ENCODE results near the gene OGFRL1.

Gene OGFRL1

GRCh38 chr6:71299541-71300470, 11.2 kb downstream of the OGFRL1 start:
- Mint-ChIP-seq H3K27ac (no peak overlapping the region), H3K9me3 (ENCODE audit: low read depth) (no peaks in the 10 kb centered on the region), H3K36me3 (peaks cover 21% of the 10 kb centered on the region)

GRCh38 chr6:71300561-71301168, 12.1 kb downstream of the OGFRL1 start:
- Mint-ChIP-seq H3K36me3 (peaks cover 21% of the 10 kb centered on the region), H3K27ac (no peak overlapping the region), H3K4me1 (ENCODE audit: low read depth) (no peaks in the 10 kb centered on the region), H3K9me3 (ENCODE audit: low read depth) (no peaks in the 10 kb centered on the region), H3K27me3 (no peaks in the 10 kb centered on the region), H3K4me3 (no peak overlapping the region)

More at GRCh38 chr6:71299541-71300470, 11.2 kb downstream of the OGFRL1 start:
- H3K27me3 Mint-ChIP-seq = no peaks in the 10 kb centered on the region
- no peak overlapping the region for H3K4me3 Mint-ChIP-seq
- no peaks in the 10 kb centered on the region for H3K4me1 Mint-ChIP-seq (ENCODE audit: low read depth)

GRCh38 chr6:71301546-71301945, 12.9 kb downstream of the OGFRL1 start:
- H3K27ac Mint-ChIP-seq = no peak overlapping the region
- H3K4me1 Mint-ChIP-seq (ENCODE audit: low read depth) = no peaks in the 10 kb centered on the region
- no peaks in the 10 kb centered on the region for H3K9me3 Mint-ChIP-seq (ENCODE audit: low read depth)
- no peaks in the 10 kb centered on the region for H3K27me3 Mint-ChIP-seq
- H3K36me3 Mint-ChIP-seq = peaks cover 24% of the 10 kb centered on the region
- no peak overlapping the region for H3K4me3 Mint-ChIP-seq

GRCh38 chr6:71309656-71310055, 21.0 kb downstream of the OGFRL1 start:
- H3K36me3 Mint-ChIP-seq = peaks cover 3% of the 10 kb centered on the region
- H3K27me3 Mint-ChIP-seq = no peaks in the 10 kb centered on the region
- H3K4me3 Mint-ChIP-seq = no peak overlapping the region
- H3K9me3 Mint-ChIP-seq (ENCODE audit: low read depth) = no peaks in the 10 kb centered on the region
- no peaks in the 10 kb centered on the region for H3K4me1 Mint-ChIP-seq (ENCODE audit: low read depth)
- no peak overlapping the region for H3K27ac Mint-ChIP-seq

GRCh38 chr6:71310261-71310660, 21.6 kb downstream of the OGFRL1 start:
- H3K27me3 Mint-ChIP-seq = no peaks in the 10 kb centered on the region
- H3K36me3 Mint-ChIP-seq = peaks cover 3% of the 10 kb centered on the region
- no peaks in the 10 kb centered on the region for H3K4me1 Mint-ChIP-seq (ENCODE audit: low read depth)
- no peak overlapping the region for H3K4me3 Mint-ChIP-seq
- H3K9me3 Mint-ChIP-seq (ENCODE audit: low read depth) = no peaks in the 10 kb centered on the region
- no peak overlapping the region for H3K27ac Mint-ChIP-seq

- H3K4me1 Mint-ChIP-seq (ENCODE audit: low read depth) = no peaks in the 10 kb centered on the region
- H3K27me3 Mint-ChIP-seq = peaks cover 2% of the 10 kb centered on the region
- no peaks in the 10 kb centered on the region for H3K9me3 Mint-ChIP-seq (ENCODE audit: low read depth)
- H3K27ac Mint-ChIP-seq = no peak overlapping the region
- H3K36me3 Mint-ChIP-seq = no peaks in the 10 kb centered on the region
- no peak overlapping the region for H3K4me3 Mint-ChIP-seq
These were observed 23.5 kb downstream of the OGFRL1 start for GRCh38 chr6:71312089-71312488.

- H3K9me3 Mint-ChIP-seq (ENCODE audit: low read depth) = peaks cover 4% of the 10 kb centered on the region
- H3K4me3 Mint-ChIP-seq = no peak overlapping the region
- peaks cover 4% of the 10 kb centered on the region for H3K27me3 Mint-ChIP-seq
- no peaks in the 10 kb centered on the region for H3K4me1 Mint-ChIP-seq (ENCODE audit: low read depth)
- no peak overlapping the region for H3K27ac Mint-ChIP-seq
- no peaks in the 10 kb centered on the region for H3K36me3 Mint-ChIP-seq
These were observed 28.8 kb downstream of the OGFRL1 start for GRCh38 chr6:71317441-71317840.

GRCh38 chr6:71320041-71320440, 31.4 kb downstream of the OGFRL1 start:
- H3K36me3 Mint-ChIP-seq = no peaks in the 10 kb centered on the region
- no peak overlapping the region for H3K4me3 Mint-ChIP-seq
- peaks cover 5% of the 10 kb centered on the region for H3K27me3 Mint-ChIP-seq
- H3K4me1 Mint-ChIP-seq (ENCODE audit: low read depth) = no peaks in the 10 kb centered on the region
- H3K9me3 Mint-ChIP-seq (ENCODE audit: low read depth) = peaks cover 4% of the 10 kb centered on the region
- no peak overlapping the region for H3K27ac Mint-ChIP-seq

- H3K36me3 Mint-ChIP-seq = no peaks in the 10 kb centered on the region
- peaks cover 4% of the 10 kb centered on the region for H3K9me3 Mint-ChIP-seq (ENCODE audit: low read depth)
- no peak overlapping the region for H3K4me3 Mint-ChIP-seq
- peaks cover 3% of the 10 kb centered on the region for H3K27me3 Mint-ChIP-seq
- no peaks in the 10 kb centered on the region for H3K4me1 Mint-ChIP-seq (ENCODE audit: low read depth)
- no peak overlapping the region for H3K27ac Mint-ChIP-seq
These were observed 32.7 kb downstream of the OGFRL1 start for GRCh38 chr6:71321314-71321713.

GRCh38 chr6:71324194-71324785, 35.7 kb downstream of the OGFRL1 start:
- Mint-ChIP-seq H3K4me1 (ENCODE audit: low read depth) (no peaks in the 10 kb centered on the region), H3K4me3 (no peak overlapping the region), H3K27me3 (peaks cover 2% of the 10 kb centered on the region), H3K27ac (no peak overlapping the region), H3K9me3 (ENCODE audit: low read depth) (peaks cover 4% of the 10 kb centered on the region), H3K36me3 (no peaks in the 10 kb centered on the region)

GRCh38 chr6:71326611-71327010, 38.0 kb downstream of the OGFRL1 start:
- Mint-ChIP-seq H3K36me3 (no peaks in the 10 kb centered on the region), H3K27me3 (peaks cover 3% of the 10 kb centered on the region), H3K27ac (no peak overlapping the region), H3K4me3 (no peak overlapping the region), H3K4me1 (ENCODE audit: low read depth) (no peaks in the 10 kb centered on the region), H3K9me3 (ENCODE audit: low read depth) (no peaks in the 10 kb centered on the region)

GRCh38 chr6:71330501-71330900, 41.9 kb downstream of the OGFRL1 start:
- no peaks in the 10 kb centered on the region for H3K9me3 Mint-ChIP-seq (ENCODE audit: low read depth)
- H3K27me3 Mint-ChIP-seq = peaks cover 2% of the 10 kb centered on the region
- H3K4me3 Mint-ChIP-seq = no peak overlapping the region
- H3K4me1 Mint-ChIP-seq (ENCODE audit: low read depth) = no peaks in the 10 kb centered on the region
- no peak overlapping the region for H3K27ac Mint-ChIP-seq
- H3K36me3 Mint-ChIP-seq = no peaks in the 10 kb centered on the region

GRCh38 chr6:71332012-71332411, 43.4 kb downstream of the OGFRL1 start:
- no peaks in the 10 kb centered on the region for H3K9me3 Mint-ChIP-seq (ENCODE audit: low read depth)
- no peaks in the 10 kb centered on the region for H3K4me1 Mint-ChIP-seq (ENCODE audit: low read depth)
- peaks cover 2% of the 10 kb centered on the region for H3K27me3 Mint-ChIP-seq
- no peak overlapping the region for H3K27ac Mint-ChIP-seq
- no peaks in the 10 kb centered on the region for H3K36me3 Mint-ChIP-seq
- H3K4me3 Mint-ChIP-seq = no peak overlapping the region

- Mint-ChIP-seq H3K9me3 (ENCODE audit: low read depth) (no peaks in the 10 kb centered on the region), H3K36me3 (no peaks in the 10 kb centered on the region), H3K27me3 (peaks cover 4% of the 10 kb centered on the region), H3K27ac (no peak overlapping the region), H3K4me3 (no peak overlapping the region), H3K4me1 (ENCODE audit: low read depth) (no peaks in the 10 kb centered on the region)
These were observed 44.4 kb downstream of the OGFRL1 start for GRCh38 chr6:71333050-71333449.

- Mint-ChIP-seq H3K36me3 (no peaks in the 10 kb centered on the region), H3K9me3 (ENCODE audit: low read depth) (no peaks in the 10 kb centered on the region), H3K4me3 (no peak overlapping the region), H3K27me3 (peaks cover 4% of the 10 kb centered on the region), H3K4me1 (ENCODE audit: low read depth) (no peaks in the 10 kb centered on the region), H3K27ac (no peak overlapping the region)
These were observed 45.1 kb downstream of the OGFRL1 start for GRCh38 chr6:71333697-71334096.

Data from activated naive CD8-positive, alpha-beta T cell (primary cell).